OCI-M1 (cell line): ENCODE data around the gene HELZ2.
"Not testable (repeated sequence)": the region's sequence is repeated elsewhere in the genome, so short reads cannot be mapped to it uniquely, and the experiment has no call there.

ENCODE experiments used
- DNase-seq: peaks from one replicate; lab custom pipeline; 2025; lab: John Stamatoyannopoulos, UW

Gene HELZ2, protein sequence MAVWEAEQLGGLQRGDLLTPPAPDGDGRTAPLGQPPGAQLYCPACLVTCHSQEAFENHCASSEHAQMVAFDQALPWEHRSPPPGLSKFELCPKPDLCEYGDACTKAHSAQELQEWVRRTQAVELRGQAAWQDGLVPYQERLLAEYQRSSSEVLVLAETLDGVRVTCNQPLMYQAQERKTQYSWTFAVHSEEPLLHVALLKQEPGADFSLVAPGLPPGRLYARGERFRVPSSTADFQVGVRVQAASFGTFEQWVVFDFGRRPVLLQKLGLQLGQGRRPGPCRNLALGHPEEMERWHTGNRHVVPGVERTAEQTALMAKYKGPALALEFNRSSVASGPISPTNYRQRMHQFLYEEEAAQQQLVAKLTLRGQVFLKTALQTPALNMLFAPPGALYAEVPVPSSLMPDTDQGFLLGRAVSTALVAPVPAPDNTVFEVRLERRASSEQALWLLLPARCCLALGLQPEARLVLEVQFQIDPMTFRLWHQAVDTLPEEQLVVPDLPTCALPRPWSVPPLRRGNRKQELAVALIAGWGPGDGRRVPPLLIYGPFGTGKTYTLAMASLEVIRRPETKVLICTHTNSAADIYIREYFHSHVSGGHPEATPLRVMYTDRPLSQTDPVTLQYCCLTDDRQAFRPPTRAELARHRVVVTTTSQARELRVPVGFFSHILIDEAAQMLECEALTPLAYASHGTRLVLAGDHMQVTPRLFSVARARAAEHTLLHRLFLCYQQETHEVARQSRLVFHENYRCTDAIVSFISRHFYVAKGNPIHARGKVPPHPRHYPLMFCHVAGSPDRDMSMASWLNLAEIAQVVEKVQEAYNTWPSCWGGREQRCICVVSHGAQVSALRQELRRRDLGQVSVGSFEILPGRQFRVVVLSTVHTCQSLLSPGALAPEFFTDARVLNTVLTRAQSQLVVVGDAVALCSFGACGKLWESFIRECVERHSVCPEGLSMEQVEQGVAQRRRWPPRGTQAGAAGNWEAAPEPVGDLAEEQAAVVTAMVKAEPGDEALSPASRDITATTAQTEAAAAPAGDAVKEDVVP (N-terminal part only)

DNA sequence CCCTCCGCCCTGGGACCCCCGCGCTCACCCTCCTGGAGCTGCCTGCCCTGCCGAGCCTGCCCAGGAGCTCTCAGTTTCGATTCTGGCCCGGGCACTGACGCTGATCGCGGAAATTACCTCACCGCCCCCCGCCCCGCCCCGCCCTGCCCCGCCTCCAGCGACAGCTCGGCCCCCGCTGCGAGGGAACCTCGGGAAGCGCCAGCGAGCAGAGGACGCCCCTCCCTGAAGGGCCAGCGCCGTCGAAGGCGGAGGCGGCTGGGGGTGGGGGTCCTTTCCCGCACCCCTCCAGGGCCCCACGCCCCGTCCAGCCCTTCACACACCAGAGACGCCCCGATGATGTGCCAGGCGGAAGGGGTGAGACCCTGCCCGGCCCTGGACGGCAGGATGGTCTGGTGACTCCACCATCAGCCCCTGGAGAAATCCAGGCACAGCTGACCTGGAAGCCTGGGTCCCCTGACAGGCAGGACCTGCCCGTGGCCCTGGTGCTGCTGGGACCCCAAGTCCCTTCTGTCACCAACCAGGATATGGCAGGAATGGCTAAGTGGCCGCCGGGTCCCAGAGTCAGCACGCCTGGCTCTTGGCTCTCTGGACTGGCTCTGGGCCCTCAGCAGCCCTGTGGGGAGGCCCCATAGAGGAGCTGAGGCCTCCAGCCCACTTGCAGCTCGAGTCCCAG lies at the start of gene HELZ2:
TSS of gene HELZ2 (minus strand) at position 84 of the 673 bp plus-strand sequence. CDS start 1,854 bp downstream, outside the sequence.
- DNase-seq: peak; percentile 77

GRCh38 chr20:63622732-63623131 lies 48.7 kb upstream of the HELZ2 start:
- DNase-seq: no peak

DNA sequence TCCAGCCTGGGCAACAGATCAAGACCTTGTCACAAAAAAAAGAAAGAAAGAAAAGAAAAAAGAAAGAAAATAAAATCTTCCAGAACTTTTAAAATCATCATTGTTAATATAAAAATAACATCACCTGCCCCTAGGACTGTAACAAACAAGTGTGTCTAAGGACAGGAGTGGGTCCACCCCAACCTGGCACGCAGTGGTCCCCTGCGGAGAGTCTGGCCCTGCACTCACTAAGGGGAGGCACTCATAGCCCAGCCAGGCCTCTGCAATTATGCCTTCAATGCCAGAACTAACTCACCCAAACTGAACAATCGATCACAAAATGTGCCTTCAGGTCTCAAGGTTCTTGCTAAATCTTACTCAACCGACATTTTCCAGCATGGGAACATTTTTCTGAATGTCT lies 48.1 kb upstream of the HELZ2 start:
- no peak for DNase-seq

GRCh38 chr20:63620991-63621390 lies 47.0 kb upstream of the HELZ2 start:
- DNase-seq: no peak

- no peak for DNase-seq
These were observed 45.5 kb upstream of the HELZ2 start for GRCh38 chr20:63619505-63619904.

DNA sequence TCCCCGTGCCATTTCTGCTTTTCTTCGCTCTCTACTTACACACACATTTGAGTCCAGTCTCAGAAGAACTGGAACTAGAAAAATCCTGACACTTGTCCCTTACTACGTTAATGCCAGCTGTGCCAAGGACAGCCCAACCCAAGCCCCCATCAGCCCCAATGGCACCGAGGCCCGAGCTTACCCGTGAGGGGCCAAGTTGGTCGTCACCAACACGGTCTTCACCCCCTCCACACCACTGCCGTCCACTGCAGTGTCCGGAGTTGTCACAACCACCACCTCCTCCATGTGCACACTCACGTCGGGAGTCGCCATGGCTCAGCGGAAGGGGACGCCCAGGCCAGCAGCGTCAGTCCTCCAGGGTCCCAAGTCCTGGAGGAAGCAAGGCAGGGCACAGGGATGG lies 45.0 kb upstream of the HELZ2 start:
- DNase-seq: no peak

DNA sequence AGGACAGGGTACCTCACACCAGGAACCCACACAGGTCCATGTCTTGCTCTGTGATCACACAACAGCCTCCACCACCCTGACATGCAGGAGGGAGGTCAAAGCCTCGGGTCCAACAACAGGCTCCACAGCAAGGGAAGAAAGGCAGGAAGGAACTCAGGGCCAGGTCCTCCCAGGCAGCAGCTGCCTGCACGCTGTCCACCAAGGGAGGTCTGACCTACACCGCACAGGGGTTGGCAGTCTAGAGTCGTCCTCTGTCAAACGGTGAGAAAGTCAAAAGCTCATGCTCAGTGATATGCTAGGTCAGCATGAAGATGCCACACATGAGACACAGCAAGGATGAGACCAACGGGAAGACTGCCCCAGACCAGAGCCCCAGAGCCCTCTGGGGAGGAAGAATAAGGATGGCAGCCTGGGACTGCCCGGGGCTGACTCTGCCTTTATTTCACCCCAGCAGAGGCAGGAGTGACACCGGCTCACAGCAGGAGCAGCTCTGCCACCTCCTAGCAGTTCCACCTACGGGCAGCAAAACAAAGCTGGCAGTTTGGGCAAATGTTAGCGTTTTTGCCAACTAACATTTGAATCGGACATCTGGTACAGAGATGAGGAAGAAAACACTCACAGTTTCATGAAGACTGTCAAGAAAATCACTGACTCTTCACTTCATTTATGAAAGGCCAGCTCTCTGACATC lies 44.4 kb upstream of the HELZ2 start:
- no peak for DNase-seq

DNA sequence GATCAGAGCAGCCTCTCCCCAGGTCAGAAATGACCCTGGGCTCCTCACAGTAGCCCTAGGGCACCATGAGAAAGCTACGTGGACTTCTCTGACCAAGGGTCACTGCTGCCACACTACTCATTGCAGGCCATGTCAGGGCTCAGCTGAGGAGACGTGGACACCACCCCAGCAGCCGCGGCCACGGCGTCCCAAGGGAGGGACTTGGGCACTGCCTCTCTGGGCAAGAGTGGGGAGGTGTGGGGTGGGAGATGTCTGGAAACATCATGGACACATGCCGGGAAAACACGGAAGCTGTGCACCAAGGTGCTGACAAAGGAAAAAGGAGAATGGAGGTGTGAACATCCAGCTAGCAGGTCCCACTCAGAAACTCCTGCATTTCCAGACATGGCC lies 43.8 kb upstream of the HELZ2 start:
- no peak for DNase-seq

DNA sequence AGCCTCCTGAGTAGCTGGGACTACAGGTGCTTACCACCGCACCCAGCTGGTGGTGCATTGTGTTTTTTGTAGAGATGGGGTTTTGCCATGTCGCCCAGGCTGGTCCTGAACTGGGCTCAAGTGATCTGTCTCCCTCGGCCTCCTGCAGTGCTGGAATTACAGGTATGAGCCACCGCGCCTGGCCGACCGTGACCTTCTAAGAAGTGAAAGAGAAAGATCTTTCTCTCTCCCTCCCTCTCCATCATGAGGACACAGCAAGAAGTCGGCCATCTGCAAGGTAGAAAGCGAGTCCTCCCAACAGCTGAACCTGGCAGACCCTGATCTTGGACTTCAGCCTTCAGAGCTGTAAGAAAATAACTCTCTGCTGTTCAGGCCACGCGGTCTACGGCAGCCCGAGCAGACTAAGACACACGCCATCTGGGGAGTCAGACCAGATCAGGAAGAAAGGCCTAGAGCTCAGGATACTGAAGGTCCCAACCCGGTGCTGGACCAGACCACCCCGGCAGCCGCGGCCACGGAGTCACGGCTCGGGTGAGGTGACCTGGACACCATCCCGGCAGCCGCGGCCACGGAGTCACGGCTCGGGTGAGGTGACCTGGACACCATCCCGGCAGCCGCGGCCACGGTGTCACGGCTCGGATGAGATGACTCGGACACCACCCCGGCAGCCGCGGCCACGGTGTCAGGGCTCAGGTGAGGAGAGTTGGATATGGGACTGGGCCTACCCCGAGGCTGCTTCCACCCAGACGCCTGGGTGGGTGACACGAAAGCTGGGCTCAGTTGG lies 43.2 kb upstream of the HELZ2 start:
- no peak for DNase-seq

DNA sequence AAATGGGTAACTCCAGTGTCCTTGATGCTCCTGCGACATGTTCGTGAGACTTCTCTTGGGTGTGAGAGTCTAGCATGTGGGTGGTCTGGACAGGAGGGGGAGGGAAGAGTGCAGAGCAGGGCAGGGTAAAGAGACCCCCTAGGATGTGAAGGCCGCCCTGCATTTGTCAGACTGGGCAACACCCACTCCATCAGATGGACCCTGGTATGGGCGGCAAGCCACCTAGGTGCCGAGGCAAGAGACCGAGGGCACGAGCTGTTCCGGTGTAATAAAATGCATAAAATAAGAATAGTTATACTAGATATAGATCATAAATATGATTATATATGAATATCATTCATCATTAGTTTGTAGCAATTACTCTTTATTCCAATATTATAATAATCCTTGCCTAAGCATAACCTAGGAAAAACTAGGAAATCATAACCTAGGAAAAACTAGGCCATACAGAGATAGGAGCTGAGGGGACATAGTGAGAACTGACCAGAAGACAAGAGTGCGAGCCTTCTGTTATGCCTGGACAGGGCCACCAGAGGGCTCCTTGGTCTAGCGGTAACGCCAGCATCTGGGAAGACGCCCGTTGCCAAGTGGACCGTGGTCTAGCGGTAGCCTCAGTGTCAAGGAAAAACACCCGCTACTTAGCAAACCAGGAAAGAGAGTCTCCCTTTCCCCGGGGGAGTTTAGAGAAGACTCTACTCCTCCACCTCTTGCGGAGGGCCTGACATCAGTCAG lies 40.0 kb upstream of the HELZ2 start:
- DNase-seq: not testable (repeated sequence)

DNA sequence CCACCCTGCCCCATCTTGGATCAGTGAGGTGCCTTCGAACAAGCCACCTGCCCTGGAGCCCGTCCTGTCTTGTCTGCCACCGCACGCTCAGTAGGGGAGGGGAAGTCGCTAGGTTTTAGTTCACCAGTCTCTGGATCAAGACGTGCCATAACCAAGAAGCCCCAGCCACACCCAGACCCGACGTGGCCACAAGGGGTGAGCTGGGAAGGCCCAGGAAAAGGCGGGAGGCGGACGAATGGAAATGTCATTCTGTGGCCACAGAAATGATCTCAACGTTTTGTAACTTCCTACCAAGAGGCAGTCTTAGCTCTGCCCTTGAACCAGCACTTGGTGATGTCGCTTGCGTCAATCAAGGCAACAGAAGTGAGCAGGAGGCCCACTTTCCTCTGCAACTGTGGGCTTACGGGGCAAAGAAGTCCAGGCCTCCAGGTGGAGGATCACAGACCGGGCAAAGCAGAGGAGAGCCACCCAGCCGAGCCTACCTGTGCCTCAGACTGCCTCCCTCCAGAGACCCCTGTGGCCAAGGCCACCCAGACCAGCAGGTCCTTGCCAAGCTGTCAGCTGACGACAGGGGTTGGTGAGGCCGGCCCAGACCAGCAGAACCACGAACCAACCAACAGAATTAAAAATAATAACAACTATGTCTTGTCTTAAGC lies 38.4 kb upstream of the HELZ2 start:
- DNase-seq: no peak

- DNase-seq: no peak
These were observed 37.6 kb upstream of the HELZ2 start for GRCh38 chr20:63611646-63612045.

DNA sequence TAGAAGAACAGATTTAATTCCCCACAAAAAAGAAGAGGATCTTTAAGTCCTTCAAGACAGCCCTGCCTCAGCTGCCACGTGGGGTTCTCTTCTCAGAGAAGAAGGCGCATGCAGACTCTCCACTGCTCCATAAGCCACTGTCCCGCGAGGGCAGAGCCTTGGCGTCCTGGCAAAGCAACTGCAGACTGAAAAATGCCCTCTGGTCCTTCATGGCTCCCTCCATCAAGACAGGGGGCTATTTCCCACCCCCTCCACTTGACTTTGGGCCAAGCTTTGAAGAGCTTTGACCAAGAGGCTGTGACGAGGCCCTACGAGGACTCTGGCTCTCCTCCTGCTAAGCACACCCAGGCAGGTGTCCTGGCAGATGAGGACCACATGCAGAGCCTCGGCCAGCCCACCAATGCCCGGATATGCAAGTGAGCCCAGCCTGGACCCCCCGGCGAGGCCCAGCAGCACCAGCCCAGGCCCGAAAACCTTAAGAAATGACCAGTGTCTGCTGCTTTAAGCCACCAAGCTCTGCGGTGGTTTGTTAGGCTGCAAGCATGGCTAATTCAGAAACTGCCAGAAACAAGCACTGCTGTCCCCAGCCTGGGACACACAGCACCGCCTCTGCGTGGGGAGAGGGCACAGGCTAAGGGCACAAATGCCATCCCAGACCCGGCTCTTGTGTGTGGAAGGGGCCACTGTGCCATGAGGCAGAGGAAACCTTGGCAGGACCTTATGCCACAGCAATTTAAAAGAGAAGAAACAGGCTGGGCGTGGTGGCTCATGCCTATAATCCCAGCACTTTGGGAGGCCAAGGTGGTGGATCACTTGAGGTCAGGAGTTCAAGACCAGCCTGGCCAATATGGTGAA lies 36.8 kb upstream of the HELZ2 start:
- no peak for DNase-seq

GRCh38 chr20:63606686-63607085 lies 32.6 kb upstream of the HELZ2 start:
- no peak for DNase-seq

DNA sequence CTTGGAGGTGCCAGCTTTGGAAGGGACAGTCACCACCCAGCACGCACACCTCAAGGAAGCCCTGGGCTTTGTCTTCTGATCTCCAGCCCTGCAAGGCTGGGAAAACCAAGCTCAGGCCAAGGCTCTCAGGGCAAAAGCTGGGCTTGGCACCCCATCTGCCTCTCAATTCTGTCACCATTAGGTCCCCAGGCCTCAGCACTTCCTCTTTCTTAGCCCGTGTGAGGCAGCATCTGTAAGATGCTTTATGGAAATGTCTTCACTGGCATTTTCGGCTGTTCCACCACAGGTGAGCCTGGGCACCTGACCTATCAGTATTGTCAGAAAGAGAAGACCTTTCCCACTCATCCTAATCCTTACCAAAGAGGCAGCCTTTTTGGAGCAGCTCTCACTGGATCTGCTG lies 28.3 kb upstream of the HELZ2 start:
- no peak for DNase-seq

DNA sequence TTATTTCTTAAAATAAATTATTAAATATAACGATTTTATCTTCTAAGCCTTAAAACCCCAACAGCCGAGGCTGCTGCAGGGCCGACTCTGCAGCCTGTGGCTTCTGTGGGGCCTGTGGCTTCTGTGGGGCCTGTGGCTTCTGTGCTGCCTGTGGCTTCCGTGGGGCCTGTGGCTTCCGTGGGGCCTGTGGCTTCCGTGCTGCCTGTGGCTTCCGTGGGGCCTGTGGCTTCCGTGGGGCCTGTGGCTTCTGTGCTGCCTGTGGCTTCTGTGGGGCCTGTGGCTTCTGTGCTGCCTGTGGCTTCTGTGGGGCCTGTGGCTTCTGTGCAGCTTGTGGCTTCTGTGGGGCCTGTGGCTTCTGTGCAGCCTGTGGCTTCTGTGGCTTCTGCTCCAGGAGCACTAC lies 27.6 kb upstream of the HELZ2 start:
- DNase-seq: not testable (repeated sequence)

- no peak for DNase-seq
These were observed 25.5 kb upstream of the HELZ2 start for GRCh38 chr20:63599396-63600050.
